ENCODE measurements around the gene ZNF783. TPM values are rescaled to one million over a fixed set of nuclear protein-coding genes. Genes with fewer than 3 reads are reported as not detected.
A peak's percentile ranks its signal among the peaks of the same experiment; 100 is the strongest.

ZNF783 gene
- total and polyA plus RNA-seq, 9 of the 15 experiments (the other 6 are each of a cell fraction or from before 2014, with no cell fraction given), result 0.66 to 11.2 (median 5.4) TPM

DNA sequence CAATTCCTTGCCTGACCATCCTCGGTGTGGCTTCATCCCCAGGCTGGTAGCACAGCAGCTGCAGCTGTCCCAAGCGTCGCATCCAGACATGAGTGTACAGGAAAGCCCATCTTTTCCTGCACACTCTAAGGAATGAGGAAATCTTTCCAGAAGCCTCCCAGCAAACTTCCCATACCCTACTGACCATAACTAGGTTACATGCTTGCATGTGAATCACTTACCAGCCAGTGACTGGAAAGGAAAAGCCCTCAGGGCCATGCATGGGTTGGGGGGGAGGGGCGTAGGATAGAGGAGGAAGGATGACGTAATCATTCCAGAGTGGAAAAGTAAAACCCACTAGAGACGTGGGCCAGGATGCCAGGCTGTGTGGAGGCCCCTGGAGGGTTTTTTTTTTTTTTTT lies 41.5 kb upstream of the ZNF783 start:
- no peak overlapping the region for H3K27ac ChIP-seq (ENCODE audit: extremely low read depth, low read depth, low read length)
- H3K4me1 ChIP-seq (replicated peaks in 1 of 2; ENCODE audit: control insufficient read depth in 2 of 2, insufficient read depth in 2 of 2, low read length in 2 of 2), result peaks cover 0 to 12% of the 10 kb centered on the region in 2 experiments; a peak in 3 of 5 replicates
- no peak overlapping the region for H3K9ac ChIP-seq (ENCODE audit: insufficient read depth in 1 of 2, low read depth in 2 of 2, low read length in 2 of 2)
- H3K9me3 ChIP-seq (replicated peaks; ENCODE audit: control insufficient read depth, insufficient read depth, low read depth, low read length), result 0 out of 2 replicates have a peak, but pooled peaks cover 5% of the 10 kb centered on the region
- in situ Hi-C loops (cut with MboI) (no loop called here), intact Hi-C loops (cut with micrococcal nuclease) (no loop called here)
- no peak for TF ChIP-seq RBM15 (IDR thresholded peaks at IDR 0.05; ENCODE audit: insufficient read depth, low read length)
- no peak for TF ChIP-seq DPF2 (IDR thresholded peaks at IDR 0.05)
- no peak for TF ChIP-seq CTCF (IDR thresholded peaks at IDR 0.05 in 2 of 3, conservative IDR thresholded peaks at IDR 0.05 in 1 of 3; ENCODE audit: insufficient read depth in 2 of 3, low read depth in 1 of 3, low read length in 3 of 3)
- no peak for TF ChIP-seq FOXK2 (conservative IDR thresholded peaks at IDR 0.05 in 1 of 2, IDR thresholded peaks at IDR 0.05 in 1 of 2; ENCODE audit: low read depth in 2 of 2)
- 0 out of 2 replicates have a peak, but pooled peaks have one; percentile 10 for TF ChIP-seq CEBPB (tag; IDR thresholded peaks at IDR 0.05)
- no peak for TF ChIP-seq FUS (optimal IDR thresholded peaks at IDR 0.05; ENCODE audit: low read depth, low read length)
- TF ChIP-seq MED1 (CRISPR knock-in tag; IDR thresholded peaks at IDR 0.05; ENCODE audit: borderline replicate concordance), result no peak
- H2AFZ ChIP-seq (ENCODE audit: low read depth, low read length), result no peak overlapping the region
- no peak for DNase-seq (ENCODE audit: extremely low read depth in 1 of 4, low spot score in 3 of 4)
- H3K9me1 ChIP-seq (ENCODE audit: control insufficient read depth, insufficient read depth, low read length), result no peaks in the 10 kb centered on the region
- peaks cover 88% of the 10 kb centered on the region for H3K36me3 ChIP-seq (ENCODE audit: control insufficient read depth, insufficient read depth, low read length)
- H3K4me3 ChIP-seq, result no peak overlapping the region
- no peak for ATAC-seq
- H3K27me3 ChIP-seq (ENCODE audit: control insufficient read depth in 2 of 2, insufficient read depth in 2 of 2, low read length in 2 of 2), result no peaks in the 10 kb centered on the region
- WGBS (ENCODE audit: insufficient coverage, low coverage, missing lambda C conversion rate), result 83% methylated on average over 6 of the region's 6 CpGs
- no peaks in the 10 kb centered on the region for H4K20me1 ChIP-seq (replicated peaks; ENCODE audit: control insufficient read depth, insufficient read depth, low read length)
- POLR2A ChIA-PET, result interaction anchor here (1.2 kb wide), 1 partner anchor 15 kb away, joined by 3 read pairs; no protein-coding TSS in a partner anchor
- CTCF ChIA-PET (ENCODE audit: low intra/inter-chr PET ratio), result no interaction called here
- no peaks in the 10 kb centered on the region for H3K79me2 ChIP-seq (ENCODE audit: control insufficient read depth, insufficient read depth, low read length)
- FAIRE-seq, result no peak
- H3K4me2 ChIP-seq (ENCODE audit: insufficient read depth, low read length), result no peak overlapping the region
- BruUV-seq (replicated peaks), result no TSS peak
